ENCODE results near the gene RAB8B. TPM values are rescaled to one million over a fixed set of nuclear protein-coding genes. Genes with fewer than 3 reads are reported as not detected.

Gene RAB8B
- total and polyA plus RNA-seq, 3 donors from 2014 or later = 19.3 to 38.7 (median 20.8) TPM

DNA sequence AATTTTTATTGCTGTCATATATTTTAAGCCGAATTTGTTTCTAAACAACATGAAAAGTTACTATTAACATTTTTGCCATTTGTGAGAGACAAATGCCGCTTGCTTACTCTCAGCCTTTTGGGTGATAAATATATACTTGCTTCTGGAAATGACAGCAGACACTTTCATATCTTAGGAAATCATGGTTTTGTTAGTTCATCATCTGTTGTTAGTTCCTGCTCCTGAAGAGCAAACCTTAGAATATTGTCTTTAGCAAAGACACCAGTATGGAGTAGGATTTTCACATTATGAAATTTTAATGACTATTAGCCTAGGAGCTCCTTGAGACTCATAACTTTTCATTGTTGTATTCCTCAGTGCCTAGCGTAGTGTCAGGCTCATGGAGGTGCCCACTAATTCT lies 36.0 kb downstream of the RAB8B start:
- intact Hi-C loops (cut with DNase I; ENCODE audit: low total_unique reads) = no loop called here
- H3K9me3 ChIP-seq = no peaks in the 10 kb centered on the region
- no peaks in the 10 kb centered on the region for H3K4me1 ChIP-seq
- DNase-seq = no peak
- H3K36me3 ChIP-seq (ENCODE audit: low read depth, missing control alignments) = no peaks in the 10 kb centered on the region
- no peak overlapping the region for H3K4me3 ChIP-seq
- H3K27ac ChIP-seq = no peak overlapping the region
- no peaks in the 10 kb centered on the region for H3K27me3 ChIP-seq
- WGBS, 2 donors = 87 to 93% methylated on average over 3 of the region's 3 CpGs
- TF ChIP-seq, protein P1, sequence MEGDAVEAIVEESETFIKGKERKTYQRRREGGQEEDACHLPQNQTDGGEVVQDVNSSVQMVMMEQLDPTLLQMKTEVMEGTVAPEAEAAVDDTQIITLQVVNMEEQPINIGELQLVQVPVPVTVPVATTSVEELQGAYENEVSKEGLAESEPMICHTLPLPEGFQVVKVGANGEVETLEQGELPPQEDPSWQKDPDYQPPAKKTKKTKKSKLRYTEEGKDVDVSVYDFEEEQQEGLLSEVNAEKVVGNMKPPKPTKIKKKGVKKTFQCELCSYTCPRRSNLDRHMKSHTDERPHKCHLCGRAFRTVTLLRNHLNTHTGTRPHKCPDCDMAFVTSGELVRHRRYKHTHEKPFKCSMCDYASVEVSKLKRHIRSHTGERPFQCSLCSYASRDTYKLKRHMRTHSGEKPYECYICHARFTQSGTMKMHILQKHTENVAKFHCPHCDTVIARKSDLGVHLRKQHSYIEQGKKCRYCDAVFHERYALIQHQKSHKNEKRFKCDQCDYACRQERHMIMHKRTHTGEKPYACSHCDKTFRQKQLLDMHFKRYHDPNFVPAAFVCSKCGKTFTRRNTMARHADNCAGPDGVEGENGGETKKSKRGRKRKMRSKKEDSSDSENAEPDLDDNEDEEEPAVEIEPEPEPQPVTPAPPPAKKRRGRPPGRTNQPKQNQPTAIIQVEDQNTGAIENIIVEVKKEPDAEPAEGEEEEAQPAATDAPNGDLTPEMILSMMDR (IDR thresholded peaks at IDR 0.05) = no peak
- no peak for TF ChIP-seq POLR2A (IDR thresholded peaks at IDR 0.05)

DNA sequence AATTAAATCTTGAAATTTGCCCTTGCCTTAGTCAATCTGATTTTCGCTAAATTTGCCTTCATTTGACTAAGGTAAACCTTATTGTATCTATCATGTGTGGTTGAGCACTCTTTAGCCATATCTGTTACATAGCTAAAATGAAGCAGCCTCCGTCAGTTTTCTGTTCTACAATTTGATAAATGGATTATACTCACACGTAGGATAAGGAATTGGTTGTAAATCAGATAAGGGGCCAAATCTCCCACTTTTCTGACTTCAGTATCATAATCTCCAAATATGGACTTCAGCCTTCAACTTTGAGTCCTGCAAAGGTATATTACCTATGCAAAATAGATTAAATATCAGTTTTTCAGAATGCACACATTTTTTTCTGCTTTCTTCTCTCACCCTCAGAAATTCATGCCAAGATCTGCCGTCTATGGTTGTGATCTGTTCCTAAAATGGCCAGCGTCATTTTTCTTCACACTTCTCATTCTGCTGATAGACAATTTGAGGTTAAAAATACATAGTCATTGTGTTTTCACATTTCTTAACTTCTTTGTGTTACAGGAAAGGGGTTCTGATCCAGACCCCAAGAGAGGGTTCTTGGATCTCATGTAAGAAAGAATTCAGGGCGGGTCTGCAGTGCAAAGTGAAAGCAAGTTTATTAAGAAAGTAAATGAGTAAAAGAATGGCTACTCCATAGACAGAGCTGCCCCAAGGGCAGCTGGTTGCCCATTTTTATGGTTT lies 36.9 kb downstream of the RAB8B start:
- no peak for TF ChIP-seq POLR2A (IDR thresholded peaks at IDR 0.05)
- TF ChIP-seq, protein P1 (IDR thresholded peaks at IDR 0.05) = no peak
- no peaks in the 10 kb centered on the region for H3K36me3 ChIP-seq (ENCODE audit: low read depth, missing control alignments)
- no peak overlapping the region for H3K4me3 ChIP-seq
- H3K9me3 ChIP-seq = no peaks in the 10 kb centered on the region
- H3K4me1 ChIP-seq = no peaks in the 10 kb centered on the region
- WGBS, 2 donors = 82 to 85% methylated on average over 6 of the region's 6 CpGs
- H3K27me3 ChIP-seq = no peaks in the 10 kb centered on the region
- H3K27ac ChIP-seq = peak overlapping the region; percentile 15 to 42
- intact Hi-C loops (cut with DNase I; ENCODE audit: low total_unique reads) = no loop called here
- no peak for DNase-seq

DNA sequence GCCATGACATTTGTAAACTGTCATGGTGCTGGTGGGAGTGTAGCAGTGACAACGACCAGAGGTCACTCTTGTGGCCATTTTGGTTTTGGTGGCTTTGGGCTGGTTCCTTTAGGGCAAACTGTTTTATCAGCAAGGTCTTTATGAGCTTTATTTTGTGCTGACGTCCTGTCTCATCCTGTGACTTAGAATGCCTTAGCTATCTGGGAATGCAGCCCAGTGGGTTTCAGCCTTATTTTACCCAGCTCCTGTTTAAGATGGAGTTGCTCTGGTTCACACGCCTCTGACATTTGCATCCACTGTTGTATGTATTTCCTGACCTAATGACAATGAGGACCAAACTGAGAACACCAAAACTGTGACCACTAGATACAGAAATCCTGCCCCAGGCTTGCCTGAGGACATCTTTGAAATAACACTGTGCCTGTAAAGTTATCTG lies 37.6 kb downstream of the RAB8B start:
- 65 to 66% methylated on average over 3 of the region's 3 CpGs for WGBS, 2 donors
- Histone ChIP-seq H3K27me3 (no peaks in the 10 kb centered on the region), H3K4me3 (no peak overlapping the region), H3K27ac (peak overlapping the region; percentile 18 to 42), H3K9me3 (no peaks in the 10 kb centered on the region), H3K36me3 (ENCODE audit: low read depth, missing control alignments) (no peaks in the 10 kb centered on the region), H3K4me1 (no peaks in the 10 kb centered on the region)
- TF ChIP-seq POLR2A (IDR thresholded peaks at IDR 0.05) = no peak
- TF ChIP-seq, protein P1 (IDR thresholded peaks at IDR 0.05) = no peak
- no peak for DNase-seq
- intact Hi-C loops (cut with DNase I; ENCODE audit: low total_unique reads) = no loop called here

DNA sequence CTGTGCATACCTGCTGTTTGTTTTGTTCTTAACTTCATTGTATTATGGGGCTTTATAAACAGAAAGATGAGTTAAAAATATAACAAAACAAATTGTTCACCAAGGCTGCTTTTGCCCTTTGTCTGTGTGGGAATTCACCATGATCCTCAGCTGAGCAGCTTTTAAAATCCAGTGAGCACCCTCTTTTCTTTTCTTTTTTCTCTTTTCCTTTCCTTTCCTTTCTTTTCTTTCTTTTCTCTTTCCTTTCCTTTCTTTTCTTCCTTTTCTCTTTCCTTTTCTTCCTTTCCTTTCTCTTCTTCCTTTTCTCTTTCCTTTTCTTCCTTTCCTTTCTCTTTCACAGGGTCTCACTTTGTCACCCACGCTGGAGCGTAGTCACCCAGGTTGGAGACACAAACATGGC lies 38.3 kb downstream of the RAB8B start:
- Histone ChIP-seq H3K4me3 (no peak overlapping the region), H3K27me3 (no peaks in the 10 kb centered on the region), H3K4me1 (no peaks in the 10 kb centered on the region), H3K27ac (peak overlapping the region; percentile 18 to 42), H3K9me3 (no peaks in the 10 kb centered on the region), H3K36me3 (ENCODE audit: low read depth, missing control alignments) (no peaks in the 10 kb centered on the region)
- DNase-seq = no peak
- intact Hi-C loops (cut with DNase I; ENCODE audit: low total_unique reads) = no loop called here
- WGBS, 2 donors = 89 to 96% methylated on average over 2 of the region's 2 CpGs
- TF ChIP-seq POLR2A (IDR thresholded peaks at IDR 0.05) = no peak
- TF ChIP-seq, protein P1 (IDR thresholded peaks at IDR 0.05) = no peak

DNA sequence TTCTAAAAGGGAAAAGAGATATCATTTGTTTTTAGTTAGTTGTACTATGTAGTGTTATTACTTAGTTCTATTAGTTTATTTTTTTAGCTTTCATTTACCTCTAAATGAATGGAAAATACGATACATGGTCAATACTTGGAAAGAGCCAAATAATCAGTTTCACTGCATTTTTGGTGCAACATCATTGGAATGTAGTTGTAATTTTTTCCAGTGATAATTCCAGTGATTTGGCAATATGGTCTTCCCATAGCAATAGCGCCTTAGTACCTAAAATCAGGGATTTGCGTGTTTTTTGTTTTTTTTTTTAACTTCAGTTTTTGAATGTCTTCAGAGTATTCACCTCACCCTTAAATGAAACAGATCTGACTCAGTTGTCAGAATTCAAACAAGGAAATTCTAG lies 41.8 kb downstream of the RAB8B start:
- TF ChIP-seq POLR2A (IDR thresholded peaks at IDR 0.05) = no peak
- TF ChIP-seq, protein P1 (IDR thresholded peaks at IDR 0.05) = no peak
- H3K4me3 ChIP-seq = no peak overlapping the region
- peaks cover 22% of the 10 kb centered on the region for H3K4me1 ChIP-seq
- DNase-seq = no peak
- no peaks in the 10 kb centered on the region for H3K27me3 ChIP-seq
- 97 to 98% methylated on average over 3 of the region's 3 CpGs for WGBS, 2 donors
- intact Hi-C loops (cut with DNase I; ENCODE audit: low total_unique reads) = no loop called here
- H3K9me3 ChIP-seq = no peaks in the 10 kb centered on the region
- H3K36me3 ChIP-seq (ENCODE audit: low read depth, missing control alignments) = no peaks in the 10 kb centered on the region
- H3K27ac ChIP-seq = no peak overlapping the region

Data from testis (tissue), 3 donors.